GM21381 (cell line): ENCODE data around the gene NPLOC4.
"Not testable (repeated sequence)": the region's sequence is repeated elsewhere in the genome, so short reads cannot be mapped to it uniquely, and the experiment has no call there.

Experiments used
- ATAC-seq: cut with Tn5 transposase; IDR thresholded peaks from one replicate; pipeline ENCODE4 v1.9.1; 2021; ENCODE audit warnings: mild to moderate bottlenecking, moderate library complexity; ENCODE audit not compliant: unreplicated experiment

NPLOC4 gene

GRCh38 chr17:81535480-81536298 is 101.2 kb downstream of the NPLOC4 start:
- no peak for ATAC-seq

- ATAC-seq: no peak
Measured at GRCh38 chr17:81535007-81535328, 101.9 kb downstream of the NPLOC4 start.

- ATAC-seq: no peak
Measured at GRCh38 chr17:81534157-81535006, 102.5 kb downstream of the NPLOC4 start.

GRCh38 chr17:81533339-81534141 is 103.4 kb downstream of the NPLOC4 start:
- no peak for ATAC-seq

GRCh38 chr17:81532490-81533287 is 104.2 kb downstream of the NPLOC4 start:
- ATAC-seq: no peak

GRCh38 chr17:81531998-81532404 is 104.9 kb downstream of the NPLOC4 start:
- not testable (repeated sequence) for ATAC-seq

GRCh38 chr17:81531013-81531412 is 105.9 kb downstream of the NPLOC4 start:
- not testable (repeated sequence) for ATAC-seq

- no peak for ATAC-seq
Measured at GRCh38 chr17:81529437-81529803, 107.5 kb downstream of the NPLOC4 start.

GRCh38 chr17:81528651-81529436 is 108.1 kb downstream of the NPLOC4 start:
- ATAC-seq: no peak

GRCh38 chr17:81528384-81528650 is 108.6 kb downstream of the NPLOC4 start:
- ATAC-seq: no peak

GRCh38 chr17:81527591-81528383 is 109.1 kb downstream of the NPLOC4 start, which contains the start of gene FSCN2:
TSS of gene FSCN2 (plus strand) at chr17:81528377. CDS start at chr17:81528532, 155 bp downstream.
- no peak for ATAC-seq

- ATAC-seq: no peak
Measured at GRCh38 chr17:81526662-81527571, 110.0 kb downstream of the NPLOC4 start.

- no peak for ATAC-seq
Measured at GRCh38 chr17:81524865-81525159, 112.1 kb downstream of the NPLOC4 start.

- ATAC-seq: no peak
Measured at GRCh38 chr17:81524039-81524864, 112.7 kb downstream of the NPLOC4 start.

GRCh38 chr17:81523402-81524038 is 113.4 kb downstream of the NPLOC4 start:
- ATAC-seq: no peak

GRCh38 chr17:81522491-81523401 is 114.2 kb downstream of the NPLOC4 start:
- no peak for ATAC-seq
